Body of pancreas (tissue), 4 donors: Measurements from ENCODE around the gene KDM2A. TPM values are rescaled to one million over a fixed set of nuclear protein-coding genes. Genes with fewer than 3 reads are reported as not detected.

Experiments used
- ATAC-seq: fragments of 150-250 bp; one replicate; pipeline ENCODE4 v1.9.1; 2016
- DNase-seq, 4 donors: peaks; one replicate each; pipeline ENCODE4 v3.0.0-alpha.2; 2019
- H3K27ac ChIP-seq, 4 donors: fragments of 200-600 bp; sonication (generic); 1 replicate in 3 of 4; 2 replicates in 1 of 4; pipeline versions ENCODE4 v1.5.1 to v1.6.1; 2016 to 2019; ENCODE audit warnings: mild to moderate bottlenecking in 1 of 4, mixed read lengths in 1 of 4, moderate library complexity in 1 of 4
- H3K27me3 ChIP-seq, 2 donors: fragments of 200-600 bp; sonication (generic); one replicate each; pipeline ENCODE4 v1.6.0; 2016; ENCODE audit warnings: mild to moderate bottlenecking in 1 of 2
- H3K36me3 ChIP-seq, 2 donors: fragments of 200-600 bp; sonication (generic); replicated peaks in 1 of 2; 2 replicates each; pipeline ENCODE4 v1.5.1; 2016; ENCODE audit warnings: low read depth in 2 of 2; ENCODE audit not compliant: insufficient read depth in 1 of 2
- H3K4me1 ChIP-seq: fragments of 200-600 bp; sonication (generic); one replicate; pipeline ENCODE4 v1.6.0; 2016
- H3K4me3 ChIP-seq, 2 donors: fragments of 200-600 bp; sonication (generic); 1 replicate in 1 of 2; 2 replicates in 1 of 2; pipeline ENCODE4 v1.5.1; 2016 to 2019
- H3K9me3 ChIP-seq, 3 donors: fragments of 200-600 bp; sonication (generic); 1 replicate in 2 of 3; 2 replicates in 1 of 3; pipeline ENCODE4 v1.5.1; 2016
- CTCF ChIP-seq, 7 experiments: fragments of 450-650 bp in 4 of 7; fragments of 200-600 bp in 3 of 7; sonication (generic) in 3 of 7; IDR thresholded peaks; one replicate each; pipeline ENCODE4 v1.5.1; 2016 to 2019; ENCODE audit warnings: antibody characterized with exemption in 7 of 7
- POLR2A ChIP-seq, 3 donors: fragments of 450-650 bp; IDR thresholded peaks; one replicate each; pipeline ENCODE4 v1.6.1; 2016; ENCODE audit warnings: antibody characterized with exemption in 3 of 3, mild to moderate bottlenecking in 2 of 3
- WGBS, 2 donors: methylation state at CpG; one replicate each; pipeline ENCODE4 v1.1.5; 2017; 5-methylcytosine and 5-hydroxymethylcytosine counted together
- intact Hi-C: fragments of 100-400 bp; cut with DNase I; formaldehyde crosslinking; loops from one replicate; pipeline ENCODE4 v1.15.1; 2023
- total RNA-seq, 2 donors: library from RNA; depleted of rRNA; stranded (reverse); fragments of >200 nt; gene quantifications; one replicate each; pipeline ENCODE4 v1.1.0, GENCODE V29; 2016

Gene KDM2A
- total RNA-seq, 2 donors from 2014 or later, result 26.5 to 29.0 TPM

GRCh38 chr11:67282876-67283371 is 163.9 kb downstream of the KDM2A start:
- Histone ChIP-seq H3K4me1 (peaks cover 23% of the 10 kb centered on the region), H3K27ac (peak overlapping the region in 2 of 4 donors; percentile 1 to 59), H3K36me3 (peaks cover 0 to 32% of the 10 kb centered on the region in 2 donors), H3K9me3 (no peaks in the 10 kb centered on the region), H3K4me3 (no peak overlapping the region), H3K27me3 (no peaks in the 10 kb centered on the region)
- 88 to 93% methylated on average over 5 to 11 of the region's 11 CpGs for WGBS, 2 donors
- ATAC-seq, result no peak
- intact Hi-C loops, result no loop called here
- peak in 1 of 4 donors; percentile 10 for DNase-seq
- TF ChIP-seq CTCF (IDR thresholded peaks at IDR 0.05) (no peak), POLR2A (IDR thresholded peaks at IDR 0.05) (no peak)

- no peaks in the 10 kb centered on the region for H3K9me3 ChIP-seq
- TF ChIP-seq CTCF (IDR thresholded peaks at IDR 0.05) (no peak), POLR2A (IDR thresholded peaks at IDR 0.05) (no peak)
- H3K4me1 ChIP-seq, result peaks cover 23% of the 10 kb centered on the region
- H3K27me3 ChIP-seq, result no peaks in the 10 kb centered on the region
- peaks cover 0 to 32% of the 10 kb centered on the region in 2 donors for H3K36me3 ChIP-seq
- no peak for ATAC-seq
- peak overlapping the region in 2 of 4 donors; percentile 1 to 59 for H3K27ac ChIP-seq
- no peak overlapping the region for H3K4me3 ChIP-seq
- peak in 2 of 4 donors; percentile 10 to 60 for DNase-seq
- intact Hi-C loops, result no loop called here
- 88 to 100% methylated on average over 7 to 13 of the region's 13 CpGs for WGBS, 2 donors
Measured at GRCh38 chr11:67283481-67283963, 164.5 kb downstream of the KDM2A start.

GRCh38 chr11:67284811-67285540 is 165.9 kb downstream of the KDM2A start:
- no peak for ATAC-seq
- H3K4me1 ChIP-seq, result peaks cover 28% of the 10 kb centered on the region
- DNase-seq, result peak in 1 of 4 donors; percentile 9
- peaks cover 0 to 27% of the 10 kb centered on the region in 2 donors for H3K36me3 ChIP-seq
- no peak overlapping the region for H3K4me3 ChIP-seq
- TF ChIP-seq CTCF (IDR thresholded peaks at IDR 0.05) (no peak), POLR2A (IDR thresholded peaks at IDR 0.05) (no peak)
- 86 to 90% methylated on average over 30 to 38 of the region's 45 CpGs for WGBS, 2 donors
- H3K27me3 ChIP-seq, result no peaks in the 10 kb centered on the region
- intact Hi-C loops, result no loop called here
- H3K27ac ChIP-seq, result peak overlapping the region in 1 of 4 donors; percentile 98
- no peaks in the 10 kb centered on the region for H3K9me3 ChIP-seq

GRCh38 chr11:67285541-67286498 is 166.8 kb downstream of the KDM2A start:
- peak overlapping the region in 2 of 4 donors; percentile 91 to 98 for H3K27ac ChIP-seq
- TF ChIP-seq POLR2A (IDR thresholded peaks at IDR 0.05) (no peak), CTCF (IDR thresholded peaks at IDR 0.05) (no peak)
- peaks cover 0 to 27% of the 10 kb centered on the region in 2 donors for H3K36me3 ChIP-seq
- H3K27me3 ChIP-seq, result no peaks in the 10 kb centered on the region
- ATAC-seq (no peak), DNase-seq (peak in 1 of 4 donors; percentile 9)
- H3K4me3 ChIP-seq, result no peak overlapping the region
- intact Hi-C loops, result no loop called here
- H3K4me1 ChIP-seq, result peaks cover 36% of the 10 kb centered on the region
- no peaks in the 10 kb centered on the region for H3K9me3 ChIP-seq
- WGBS, 2 donors, result 74 to 92% methylated on average over 31 to 38 of the region's 39 CpGs
